IMR-90 (cell line): ENCODE measurements around the gene CLEC4M. TPM values are rescaled to one million over a fixed set of nuclear protein-coding genes. Genes with fewer than 3 reads are reported as not detected.

Experiments used
- ATAC-seq: fragments of 200-7000 bp; cut with Tn5 transposase; 2 replicates; pipeline ENCODE4 v1.9.1; 2020; ENCODE audit warnings: low read depth, mild to moderate bottlenecking, moderate library complexity
- BruUV-seq: library from RNA; stranded (reverse); fragments of 400-500 nt; replicated peaks from 2 replicates; lab custom pipeline; 2021; lab: Mats Ljungman, UMichigan
- CTCF ChIA-PET: fragments of 300-600 bp; formaldehyde crosslinking; extraction: SDS; loops from one replicate; lab custom pipeline; 2021; ENCODE audit warnings: antibody characterized with exemption; lab: Yijun Ruan, JAX
- POLR2A ChIA-PET: fragments of 300-600 bp; sonication (Branson Sonifier 250); formaldehyde crosslinking; loops from one replicate; lab custom pipeline; 2022; ENCODE audit warnings: antibody characterized with exemption; ENCODE audit not compliant: unreplicated experiment; lab: Charles Lee
- DNase-seq: peaks from one replicate; pipeline ENCODE4 v3.0.0; 2013
- H2AFZ ChIP-seq: replicated peaks from 2 replicates; pipeline ENCODE3; 2013; ENCODE audit warnings: low read length, mild to moderate bottlenecking; ENCODE audit not compliant: poor library complexity
- H2AK5ac ChIP-seq: 2 replicates; pipeline ENCODE4 v1.6.1; 2013; ENCODE audit warnings: low read depth, low read length, inconsistent platforms
- H2AK9ac ChIP-seq: replicated peaks from 2 replicates; pipeline ENCODE3; 2013; ENCODE audit warnings: mild to moderate bottlenecking, low read depth, low read length, moderate library complexity; ENCODE audit not compliant: poor library complexity
- H2BK120ac ChIP-seq: 2 replicates; pipeline ENCODE4 v1.6.1; 2013; ENCODE audit warnings: low read depth, low read length, inconsistent platforms
- H2BK15ac ChIP-seq: 3 replicates; pipeline ENCODE4 v1.6.1; 2013; ENCODE audit warnings: low read depth, low read length, inconsistent platforms
- H2BK20ac ChIP-seq: 2 replicates; pipeline ENCODE4 v1.6.1; 2013; ENCODE audit warnings: low read depth, mild to moderate bottlenecking, inconsistent platforms, low read length, moderate library complexity
- H2BK5ac ChIP-seq: 2 replicates; pipeline ENCODE4 v1.6.1; 2013; ENCODE audit warnings: mild to moderate bottlenecking, low read depth, low read length, inconsistent platforms; ENCODE audit not compliant: poor library complexity, severe bottlenecking
- H3K14ac ChIP-seq: replicated peaks from 2 replicates; pipeline ENCODE4 v1.6.1; 2013; ENCODE audit warnings: low read depth, low read length, inconsistent platforms
- H3K18ac ChIP-seq: 2 replicates; pipeline ENCODE4 v1.6.1; 2013; ENCODE audit warnings: low read depth, low read length, control low read depth
- H3K23ac ChIP-seq: 2 replicates; pipeline ENCODE4 v1.6.1; 2013; ENCODE audit warnings: low read depth, low read length, inconsistent platforms
- H3K27ac ChIP-seq: 2 replicates; pipeline ENCODE4 v1.5.1; 2013; ENCODE audit warnings: mild to moderate bottlenecking, control low read depth, low read length; ENCODE audit not compliant: insufficient read depth
- H3K27me3 ChIP-seq: 2 replicates; pipeline ENCODE4 v1.6.1; 2013; ENCODE audit warnings: low read length; ENCODE audit not compliant: control insufficient read depth, insufficient read depth
- H3K36me3 ChIP-seq: 2 replicates; pipeline ENCODE4 v1.6.1; 2013; ENCODE audit warnings: low read length, mixed read lengths; ENCODE audit not compliant: control insufficient read depth, insufficient read depth
- H3K4ac ChIP-seq: 2 replicates; pipeline ENCODE4 v1.6.1; 2013; ENCODE audit warnings: low read depth, low read length, inconsistent platforms
- H3K4me1 ChIP-seq: 2 replicates; pipeline ENCODE4 v1.6.1; 2013; ENCODE audit warnings: low read length, mixed read lengths; ENCODE audit not compliant: control insufficient read depth, insufficient read depth
- H3K4me2 ChIP-seq: 2 replicates; pipeline ENCODE4 v1.6.1; 2013; ENCODE audit warnings: low read depth, mild to moderate bottlenecking, control low read depth, low read length, moderate library complexity
- H3K4me3 ChIP-seq: 2 replicates; pipeline ENCODE4 v1.5.1; 2013; ENCODE audit warnings: low read depth, mild to moderate bottlenecking, control low read depth, low read length, moderate library complexity; ENCODE audit not compliant: insufficient read depth
- H3K56ac ChIP-seq: 2 replicates; pipeline ENCODE4 v1.6.1; 2013; ENCODE audit warnings: low read length, inconsistent platforms; ENCODE audit not compliant: insufficient read depth; ENCODE audit errors: extremely low read depth
- H3K79me1 ChIP-seq, 2 experiments: 2 replicates each; pipeline ENCODE4 v1.6.1; 2013; ENCODE audit warnings: low read length in 2 of 2, inconsistent platforms in 1 of 2, low read depth in 1 of 2
- H3K9ac ChIP-seq: 2 replicates; pipeline ENCODE4 v1.6.1; 2013; ENCODE audit warnings: low read depth, low read length, control low read depth
- H3K9me1 ChIP-seq: 2 replicates; pipeline ENCODE4 v1.6.1; 2013; ENCODE audit warnings: low read length, inconsistent platforms; ENCODE audit not compliant: insufficient read depth
- H3K9me3 ChIP-seq: 2 replicates; pipeline ENCODE4 v1.6.1; 2013; ENCODE audit warnings: low read length; ENCODE audit not compliant: control insufficient read depth, insufficient read depth
- H4K20me1 ChIP-seq: 2 replicates; pipeline ENCODE4 v1.6.1; 2013; ENCODE audit warnings: low read length, inconsistent platforms; ENCODE audit not compliant: insufficient read depth
- H4K5ac ChIP-seq: 2 replicates; pipeline ENCODE4 v1.6.1; 2013; ENCODE audit warnings: mild to moderate bottlenecking, low read depth, low read length, control low read depth
- H4K8ac ChIP-seq, 2 experiments: 2 replicates each; pipeline ENCODE4 v1.6.1; 2013; ENCODE audit warnings: low read depth in 2 of 2, low read length in 2 of 2, control low read depth in 1 of 2, inconsistent platforms in 1 of 2
- H4K91ac ChIP-seq: 2 replicates; pipeline ENCODE4 v1.6.1; 2013; ENCODE audit warnings: low read depth, low read length, inconsistent platforms; ENCODE audit not compliant: insufficient read depth
- CHD1 ChIP-seq: IDR thresholded peaks from 2 replicates; pipeline ENCODE4 v1.6.1; 2012; ENCODE audit warnings: low read depth, low read length, improper control_type of control experiment
- WGBS, 2 experiments: methylation state at CpG; one replicate each; pipeline versions ENCODE4 v1.1.5 to v1.1.7; 2013; ENCODE audit warnings: missing lambda C conversion rate in 2 of 2; ENCODE audit not compliant: insufficient read length in 1 of 2; ENCODE audit errors: extremely low coverage in 2 of 2; 5-methylcytosine and 5-hydroxymethylcytosine counted together
- dilution Hi-C: fragments of 300-500 bp; cut with HindIII; formaldehyde crosslinking; loops from one replicate; pipeline ENCODE4 v1.14.3; 2018; ENCODE audit warnings: low sequenced_read_pairs; ENCODE audit not compliant: unreplicated experiment
- in situ Hi-C: fragments of 300-500 bp; cut with MboI; formaldehyde crosslinking; loops from 3 replicates; pipeline ENCODE4 v1.14.3; 2019; ENCODE audit warnings: low sequenced_read_pairs, inconsistent platforms, mixed read lengths
- intact Hi-C: fragments of 100-400 bp; cut with micrococcal nuclease; formaldehyde crosslinking; loops from 2 replicates; pipeline ENCODE4 v1.10.0; 2022
- polyA plus RNA-seq, 3 experiments: library from polyadenylated mRNA; depleted of rRNA; stranded (reverse); fragments of >200 nt; gene quantifications; 2 replicates each; pipeline ENCODE4 v1.2.3, GENCODE V29; 2012; ENCODE audit warnings: low replicate concordance in 1 of 3
- total RNA-seq: library from RNA; depleted of rRNA; stranded (reverse); fragments of >200 nt; gene quantifications from 2 replicates; pipeline ENCODE4 v1.2.3, GENCODE V29; 2012

Gene CLEC4M
- total and polyA plus RNA-seq, 2 of the 4 experiments (the other 2 are of a cell fraction): not detected

DNA sequence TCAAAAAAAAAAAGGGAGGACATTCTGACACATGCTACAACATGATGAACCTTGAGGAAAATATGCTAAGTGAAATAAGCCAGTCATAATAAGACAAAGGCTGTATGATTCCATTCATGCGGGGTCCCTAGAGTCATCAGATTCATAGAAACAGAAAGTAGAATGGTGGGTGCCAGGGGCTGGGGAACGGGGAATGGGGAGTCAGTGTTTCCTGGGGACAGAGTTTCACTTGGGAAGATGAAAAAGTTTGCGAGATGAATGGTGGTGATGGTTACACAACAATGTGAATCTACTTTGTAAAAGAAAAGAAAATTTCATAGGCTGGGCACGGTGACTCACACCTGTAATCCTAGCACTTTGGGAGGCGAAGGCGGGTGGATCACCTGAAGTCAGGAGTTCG is 25.0 kb upstream of the CLEC4M start:
- no peaks in the 10 kb centered on the region for H3K9me1 ChIP-seq
- no peaks in the 10 kb centered on the region for H3K79me1 ChIP-seq
- H3K4me3 ChIP-seq: no peak overlapping the region
- peaks cover 14% of the 10 kb centered on the region for H3K27me3 ChIP-seq
- H3K9ac ChIP-seq: no peak overlapping the region
- ATAC-seq (no peak), DNase-seq (no peak)
- 86% methylated on average over 5 of the region's 7 CpGs; no CpG with 5 or more reads in 1 of the 2 experiments for WGBS, 2 experiments
- H2AK9ac ChIP-seq: no peak overlapping the region
- H3K4me1 ChIP-seq: no peaks in the 10 kb centered on the region
- no peak overlapping the region for H3K4me2 ChIP-seq
- no peak overlapping the region for H4K5ac ChIP-seq
- no peaks in the 10 kb centered on the region for H4K20me1 ChIP-seq
- no peak overlapping the region for H2BK15ac ChIP-seq
- dilution Hi-C loops: no loop called here
- H3K14ac ChIP-seq: no peak overlapping the region
- no peak overlapping the region for H3K18ac ChIP-seq
- no peak overlapping the region for H2AFZ ChIP-seq
- intact Hi-C loops: no loop called here
- no peak for TF ChIP-seq CHD1
- H3K9me3 ChIP-seq: no peaks in the 10 kb centered on the region
- CTCF ChIA-PET: no interaction called here
- no peak overlapping the region for H3K4ac ChIP-seq
- no peak overlapping the region for H4K91ac ChIP-seq
- no peak overlapping the region for H3K27ac ChIP-seq
- POLR2A ChIA-PET: no interaction called here
- H2BK120ac ChIP-seq: no peak overlapping the region
- no peak overlapping the region for H3K56ac ChIP-seq
- in situ Hi-C loops: no loop called here
- H2BK20ac ChIP-seq: no peak overlapping the region
- H3K23ac ChIP-seq: no peak overlapping the region
- no peaks in the 10 kb centered on the region for H3K36me3 ChIP-seq
- BruUV-seq: no TSS peak
- no peak overlapping the region for H2AK5ac ChIP-seq
- no peak overlapping the region for H2BK5ac ChIP-seq
- H4K8ac ChIP-seq: no peak overlapping the region
